ENCODE measurements around the gene LCE1B.

- no peak for TF ChIP-seq CTCF (IDR thresholded peaks at IDR 0.05)
- TF ChIP-seq POLR2A (IDR thresholded peaks at IDR 0.05) = no peak
These were observed 721 bp upstream of the LCE1B start for GRCh38 chr1:152811050-152811449.
